ENCODE data around the gene SLC16A3.

SLC16A3 gene

DNA sequence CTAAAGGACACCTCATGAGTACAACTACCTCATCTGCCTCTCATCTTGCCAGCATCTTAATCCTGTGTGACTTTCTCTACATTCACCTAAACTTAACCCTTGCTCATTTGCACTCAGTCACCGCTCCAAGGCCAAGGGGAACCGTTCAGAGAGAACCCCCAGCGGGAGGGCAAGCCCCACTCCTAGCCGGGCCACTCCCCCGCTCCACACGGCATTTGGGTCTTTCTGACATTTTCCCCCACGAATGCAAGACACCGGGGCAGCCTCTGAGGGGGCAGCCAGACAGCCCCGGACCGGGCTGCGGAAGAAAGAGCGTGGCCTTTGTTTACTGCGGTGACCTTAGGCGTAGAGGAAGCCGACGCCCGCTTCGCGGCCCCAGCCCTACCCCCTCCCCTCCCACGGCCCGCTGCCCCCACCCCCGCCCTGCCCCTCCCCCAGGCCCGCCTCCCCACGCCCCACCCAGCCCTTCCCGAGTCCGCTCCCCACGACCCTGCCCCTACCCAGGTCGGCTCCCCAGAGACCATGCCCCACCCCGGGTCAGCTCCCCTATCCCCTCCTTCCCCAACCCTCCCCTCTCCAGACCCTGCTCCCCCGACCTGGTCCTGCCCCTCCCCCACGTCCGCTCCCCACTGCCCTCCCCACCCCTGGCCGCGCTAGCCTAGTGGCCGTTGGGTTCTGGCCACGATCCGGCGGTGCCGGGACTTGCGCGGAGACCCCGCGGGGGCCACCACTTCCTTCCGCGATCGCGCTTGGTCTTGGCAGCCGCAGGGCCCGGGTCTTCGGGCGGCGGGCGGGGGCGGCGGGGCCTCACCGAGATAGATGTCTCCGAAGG, 43.9 kb downstream of the SLC16A3 start:
- no peak for DNase-seq (ENCODE audit: extremely low read depth, low read depth)
- TF ChIP-seq, protein P1, sequence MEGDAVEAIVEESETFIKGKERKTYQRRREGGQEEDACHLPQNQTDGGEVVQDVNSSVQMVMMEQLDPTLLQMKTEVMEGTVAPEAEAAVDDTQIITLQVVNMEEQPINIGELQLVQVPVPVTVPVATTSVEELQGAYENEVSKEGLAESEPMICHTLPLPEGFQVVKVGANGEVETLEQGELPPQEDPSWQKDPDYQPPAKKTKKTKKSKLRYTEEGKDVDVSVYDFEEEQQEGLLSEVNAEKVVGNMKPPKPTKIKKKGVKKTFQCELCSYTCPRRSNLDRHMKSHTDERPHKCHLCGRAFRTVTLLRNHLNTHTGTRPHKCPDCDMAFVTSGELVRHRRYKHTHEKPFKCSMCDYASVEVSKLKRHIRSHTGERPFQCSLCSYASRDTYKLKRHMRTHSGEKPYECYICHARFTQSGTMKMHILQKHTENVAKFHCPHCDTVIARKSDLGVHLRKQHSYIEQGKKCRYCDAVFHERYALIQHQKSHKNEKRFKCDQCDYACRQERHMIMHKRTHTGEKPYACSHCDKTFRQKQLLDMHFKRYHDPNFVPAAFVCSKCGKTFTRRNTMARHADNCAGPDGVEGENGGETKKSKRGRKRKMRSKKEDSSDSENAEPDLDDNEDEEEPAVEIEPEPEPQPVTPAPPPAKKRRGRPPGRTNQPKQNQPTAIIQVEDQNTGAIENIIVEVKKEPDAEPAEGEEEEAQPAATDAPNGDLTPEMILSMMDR (IDR thresholded peaks at IDR 0.05; ENCODE audit: low read depth, low read length), result no peak

DNA sequence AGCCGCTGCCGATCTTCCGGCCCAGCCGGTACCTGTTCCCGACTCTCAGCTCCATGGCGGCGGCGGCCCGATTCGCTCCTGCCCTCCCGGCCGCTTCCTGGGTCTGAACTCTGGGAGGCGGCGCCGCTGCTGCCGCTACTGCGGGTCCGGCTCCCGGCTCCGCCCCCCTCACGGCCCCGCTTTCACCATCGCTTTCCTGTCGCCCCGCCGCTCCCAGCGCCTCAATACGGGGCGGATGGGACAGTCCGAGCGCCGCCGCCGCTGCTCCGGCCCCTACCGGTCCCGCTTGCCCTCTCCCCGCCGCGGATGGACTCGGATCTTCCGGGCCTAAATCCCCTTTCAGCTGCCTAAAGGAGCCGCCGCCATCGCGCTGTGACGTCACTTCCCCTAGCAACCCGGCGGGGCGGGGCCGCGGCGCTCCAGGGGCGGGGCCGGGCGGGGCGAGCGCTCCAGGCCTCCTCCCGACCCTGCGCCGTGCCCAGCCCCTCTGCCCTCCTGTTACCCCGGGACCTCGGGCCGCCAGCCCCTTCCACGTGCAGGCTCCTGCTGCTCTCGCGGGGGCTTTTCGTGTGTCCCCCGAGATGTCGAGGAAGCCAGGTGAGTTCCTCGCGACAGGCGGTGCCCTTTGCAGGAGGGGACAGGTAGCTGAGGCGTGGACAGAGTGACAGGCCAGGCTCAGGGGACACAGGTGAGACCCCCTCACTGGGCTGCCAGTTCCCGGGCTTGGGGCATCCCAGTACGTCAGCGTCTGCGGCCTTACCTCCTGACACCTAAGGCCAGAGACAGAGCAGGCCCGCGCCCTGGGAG, 44.7 kb downstream of the SLC16A3 start, which contains the start of gene CSNK1D:
Gene CSNK1D, minus strand, starts transcription at position 374 of the 807 bp plus-strand sequence. Its CDS starts 319 bp downstream, at position 55.
- no peak for DNase-seq (ENCODE audit: extremely low read depth, low read depth)
- TF ChIP-seq, protein P1 (IDR thresholded peaks at IDR 0.05; ENCODE audit: low read depth, low read length), result no peak

DNA sequence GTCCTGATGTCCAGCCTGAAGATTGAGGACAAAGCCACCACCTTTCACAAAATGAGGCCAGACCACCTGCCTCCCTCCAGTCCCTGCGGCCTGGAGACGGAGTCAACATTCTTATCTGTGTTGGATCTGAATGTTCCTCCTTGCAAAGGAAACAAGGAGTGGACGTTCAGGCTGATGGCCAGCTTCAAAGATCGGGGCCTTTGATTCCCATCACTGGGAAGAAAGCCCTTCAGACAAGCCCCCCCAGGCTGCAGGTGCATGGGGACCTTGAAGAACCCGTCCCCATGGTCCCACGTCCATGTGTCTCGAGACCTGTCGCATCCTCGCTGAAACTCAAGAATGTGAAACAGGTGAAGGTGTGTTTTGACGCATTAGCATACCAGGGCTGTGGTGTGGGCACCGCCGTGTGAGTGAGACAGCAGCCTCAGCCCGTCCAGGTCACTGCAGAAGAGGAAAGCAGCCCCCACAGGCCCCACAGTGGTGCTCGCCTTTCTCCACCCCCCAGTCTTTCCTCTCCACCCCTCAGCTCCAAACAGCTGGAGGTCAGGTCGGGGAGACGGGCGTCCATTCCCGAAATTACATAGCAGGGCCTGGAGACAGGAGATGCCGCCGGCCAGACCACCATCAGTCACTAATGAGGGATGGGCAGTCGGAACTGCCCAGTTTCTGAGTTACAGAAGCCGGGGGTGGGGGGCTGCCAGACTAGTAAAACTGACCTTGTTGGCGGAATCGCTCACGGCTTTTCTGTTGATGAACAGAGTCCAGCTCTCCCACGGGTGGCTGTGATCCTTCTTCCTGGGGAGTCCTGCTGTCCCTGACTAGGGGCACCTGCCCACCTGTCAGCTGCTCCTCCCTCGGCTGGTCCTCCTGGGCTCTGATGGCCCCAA, 45.5 kb downstream of the SLC16A3 start:
- DNase-seq (ENCODE audit: extremely low read depth, low read depth), result no peak
- TF ChIP-seq, protein P1 (IDR thresholded peaks at IDR 0.05; ENCODE audit: low read depth, low read length), result no peak

GRCh38 chr17:82275326-82275725, 46.5 kb downstream of the SLC16A3 start:
- TF ChIP-seq, protein P1 (IDR thresholded peaks at IDR 0.05; ENCODE audit: low read depth, low read length), result no peak

GRCh38 chr17:82276938-82277337, 48.1 kb downstream of the SLC16A3 start:
- TF ChIP-seq, protein P1 (IDR thresholded peaks at IDR 0.05; ENCODE audit: low read depth, low read length), result no peak
- no peak for DNase-seq (ENCODE audit: extremely low read depth, low read depth)

More at GRCh38 chr17:82275326-82275725, 46.5 kb downstream of the SLC16A3 start:
- DNase-seq (ENCODE audit: extremely low read depth, low read depth), result no peak

DNA sequence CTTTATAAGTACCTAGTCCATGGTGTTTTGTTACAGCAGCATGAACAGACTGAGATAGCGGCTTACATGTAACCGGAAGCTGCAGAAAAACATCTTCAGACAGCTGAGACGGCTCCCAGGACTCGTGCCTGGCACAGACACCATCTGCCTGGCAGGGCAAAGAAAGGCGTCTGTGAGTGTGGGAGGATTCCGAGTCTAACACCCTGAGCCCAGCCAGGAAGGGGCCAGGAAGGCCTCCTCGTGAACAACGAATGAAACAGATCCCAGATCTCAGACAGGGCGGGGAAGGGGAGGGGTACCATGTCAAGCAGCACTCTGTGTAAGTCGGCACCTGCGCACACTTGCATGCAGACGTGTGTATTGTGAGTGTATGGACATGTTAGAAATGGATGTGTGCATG, 49.0 kb downstream of the SLC16A3 start:
- TF ChIP-seq, protein P1 (IDR thresholded peaks at IDR 0.05; ENCODE audit: low read depth, low read length), result no peak
- no peak for DNase-seq (ENCODE audit: extremely low read depth, low read depth)

Data from AG09319 (cell line).